GM19193 (cell line): ENCODE results near the gene NXT2.

Experiments
- POLR2A ChIP-seq: IDR thresholded peaks from 4 replicates; pipeline ENCODE4 v1.6.1; 2011; ENCODE audit not compliant: insufficient read depth, insufficient read length; ENCODE audit errors: extremely low read depth

The NXT2 gene

GRCh38 chrX:109536439-109537323 is at the start of gene NXT2:
TSS of gene NXT2 (plus strand) at chrX:109536844. CDS start at chrX:109537007, 163 bp downstream.
- TF ChIP-seq POLR2A, result peak; percentile 86

GRCh38 chrX:109487640-109488039 is 49.0 kb upstream of the NXT2 start:
- no peak for TF ChIP-seq POLR2A

- no peak for TF ChIP-seq POLR2A
Measured at GRCh38 chrX:109489174-109489573, 47.5 kb upstream of the NXT2 start.

- TF ChIP-seq POLR2A, result no peak
Measured at GRCh38 chrX:109498434-109498833, 38.2 kb upstream of the NXT2 start.

GRCh38 chrX:109501176-109501575 is 35.5 kb upstream of the NXT2 start:
- TF ChIP-seq POLR2A, result no peak

GRCh38 chrX:109508915-109509314 is 27.7 kb upstream of the NXT2 start:
- TF ChIP-seq POLR2A, result no peak

- no peak for TF ChIP-seq POLR2A
Measured at GRCh38 chrX:109511113-109511512, 25.5 kb upstream of the NXT2 start.

- TF ChIP-seq POLR2A, result no peak
Measured at GRCh38 chrX:109519001-109519400, 17.6 kb upstream of the NXT2 start.

GRCh38 chrX:109533005-109533404 is 3.6 kb upstream of the NXT2 start:
- TF ChIP-seq POLR2A, result no peak

- TF ChIP-seq POLR2A, result no peak
Measured at GRCh38 chrX:109533631-109534030, 3.0 kb upstream of the NXT2 start.

- no peak for TF ChIP-seq POLR2A
Measured at GRCh38 chrX:109534933-109535332, 1.7 kb upstream of the NXT2 start.

- TF ChIP-seq POLR2A, result no peak
Measured at GRCh38 chrX:109535578-109535977, 1.1 kb upstream of the NXT2 start.

- TF ChIP-seq POLR2A, result no peak
Measured at GRCh38 chrX:109537324-109537665, 651 bp downstream of the NXT2 start.

- no peak for TF ChIP-seq POLR2A
Measured at GRCh38 chrX:109553862-109554261, 17.2 kb downstream of the NXT2 start.

- no peak for TF ChIP-seq POLR2A
Measured at GRCh38 chrX:109577055-109577454, 40.4 kb downstream of the NXT2 start.

GRCh38 chrX:109578916-109579315 is 42.3 kb downstream of the NXT2 start:
- no peak for TF ChIP-seq POLR2A
